ENCODE measurements around the gene SSC4D.

Gene SSC4D

GRCh38 chr7:76351372-76351771, 58.1 kb downstream of the SSC4D start:
- no peak for DNase-seq

GRCh38 chr7:76349313-76349885, 60.1 kb downstream of the SSC4D start:
- DNase-seq = no peak

GRCh38 chr7:76347710-76348109, 61.8 kb downstream of the SSC4D start:
- no peak for DNase-seq

GRCh38 chr7:76346778-76347177, 62.7 kb downstream of the SSC4D start:
- DNase-seq = no peak

- DNase-seq = no peak
Measured at GRCh38 chr7:76346097-76346496, 63.4 kb downstream of the SSC4D start.

- DNase-seq = no peak
Measured at GRCh38 chr7:76343931-76344321, 65.6 kb downstream of the SSC4D start.

- no peak for DNase-seq
Measured at GRCh38 chr7:76343294-76343930, 66.1 kb downstream of the SSC4D start.

GRCh38 chr7:76342222-76342621, 67.3 kb downstream of the SSC4D start:
- DNase-seq = no peak

GRCh38 chr7:76340617-76341131, 68.8 kb downstream of the SSC4D start:
- DNase-seq = no peak
